Measurements from ENCODE around the gene ARF6.

DNA sequence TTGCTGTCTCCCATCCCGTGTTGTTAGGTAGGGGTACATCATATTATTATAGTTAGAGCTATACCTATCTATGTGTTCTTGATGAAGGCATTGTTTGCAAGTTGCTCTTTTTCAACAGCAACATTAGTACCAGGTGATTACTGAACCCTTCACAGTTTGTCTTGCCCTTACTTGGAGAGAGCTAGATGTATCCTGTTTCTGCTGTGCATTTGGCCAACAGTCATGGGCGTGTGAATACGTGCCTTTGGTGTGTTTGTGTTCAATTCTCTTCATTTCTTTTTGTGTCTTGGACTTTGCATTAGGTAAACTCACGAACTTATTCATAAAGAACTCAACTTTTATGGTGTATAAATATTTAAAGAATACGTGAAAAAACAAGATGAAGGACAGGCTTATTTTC is 14.3 kb downstream of the ARF6 start:
- TF ChIP-seq GATA2 (IDR thresholded peaks at IDR 0.05; ENCODE audit: low read depth, low read length), result no peak
- no peak for TF ChIP-seq GATA3 (IDR thresholded peaks at IDR 0.05; ENCODE audit: low read depth, low read length)
